Adrenal gland (tissue), 12 donors: ENCODE measurements around the gene ZNF787. TPM values are rescaled to one million over a fixed set of nuclear protein-coding genes. Genes with fewer than 3 reads are reported as not detected.

ENCODE experiments used
- DNase-seq, 7 donors: peaks; one replicate each; pipeline ENCODE4 v3.0.0-alpha.2; 2019 to 2020
- H3K27ac ChIP-seq, 5 donors: fragments of 200-600 bp; sonication (generic) in 4 of 5; 1 replicate in 3 of 5; 2 replicates in 2 of 5; pipeline versions ENCODE4 v1.5.1 to v1.8.0; 2016 to 2020; ENCODE audit warnings: mild to moderate bottlenecking in 1 of 5
- H3K27me3 ChIP-seq: fragments of 200-600 bp; 2 replicates; pipeline ENCODE4 v1.8.0; 2021
- H3K36me3 ChIP-seq, 2 donors: fragments of 200-600 bp; replicated peaks in 1 of 2; 1 replicate in 1 of 2; 2 replicates in 1 of 2; pipeline versions ENCODE4 v1.5.1 to v1.8.0; 2018 to 2022
- H3K4me1 ChIP-seq, 2 donors: fragments of 200-600 bp; replicated peaks in 1 of 2; 1 replicate in 1 of 2; 2 replicates in 1 of 2; pipeline versions ENCODE4 v1.5.1 to v1.8.0; 2018 to 2021
- H3K4me3 ChIP-seq, 4 donors: fragments of 200-600 bp; sonication (generic) in 3 of 4; one replicate each; pipeline ENCODE4 v1.5.1; 2016 to 2018
- H3K9me3 ChIP-seq, 3 donors: fragments of 200-600 bp; sonication (generic) in 1 of 3; replicated peaks in 1 of 3; 1 replicate in 2 of 3; 2 replicates in 1 of 3; pipeline versions ENCODE4 v1.5.1 to v1.8.0; 2016 to 2021
- CTCF ChIP-seq, 6 experiments: fragments of 450-650 bp in 4 of 6; fragments of 200-600 bp in 2 of 6; sonication (generic) in 1 of 6; IDR thresholded peaks; 1 replicate in 5 of 6; 2 replicates in 1 of 6; pipeline versions ENCODE4 v1.5.1 to v1.8.0; 2016 to 2021; ENCODE audit warnings: antibody characterized with exemption in 6 of 6, mild to moderate bottlenecking in 2 of 6, moderate library complexity in 1 of 6
- POLR2A ChIP-seq, 2 donors: fragments of 450-650 bp; IDR thresholded peaks; one replicate each; pipeline ENCODE4 v1.6.1; 2017; ENCODE audit warnings: antibody characterized with exemption in 2 of 2, mild to moderate bottlenecking in 2 of 2, moderate library complexity in 1 of 2
- WGBS, 4 donors: extraction: QIAGEN DNeasy Blood & Tissue Kit in 2 of 4; methylation state at CpG; one replicate each; pipeline versions ENCODE4 v1.1.5 to v1.1.7; 2013 to 2017; 5-methylcytosine and 5-hydroxymethylcytosine counted together
- intact Hi-C, 2 donors: fragments of 100-400 bp; cut with DNase I; formaldehyde crosslinking; loops; one replicate each; pipeline versions ENCODE4 v1.14.1 to v1.15.0; 2022 to 2023
- polyA plus RNA-seq, 3 donors: library from polyadenylated mRNA; stranded (reverse); fragments of 200-250 nt in 2 of 3; fragments of 350-450 nt in 1 of 3; fragmentation: Illumina TruSeq in 1 of 3; extraction: RNeasy Lipid Tissue Mini Kit (QIAGEN cat#74804) in 1 of 3; gene quantifications; one replicate each; pipeline ENCODE4 v1.2.3, GENCODE V29; 2013 to 2014
- total RNA-seq, 9 donors: library from RNA; depleted of rRNA in 4 of 9; stranded (reverse); fragments of >200 nt in 4 of 9; fragments of 120-200 nt in 1 of 9; fragmentation: NEBNext Ultra II Directional in 1 of 9; extraction: Animal tissue kit (Norgen Biotek cat#: 25700) in 1 of 9; gene quantifications; one replicate each; pipeline versions ENCODE4 v1.1.0 to v1.2.4, GENCODE V29; 2013 to 2023
- donor health status: healthy with polysubstance abuse.
- donor health status: Bipolar disorder and iron deficiency.
- donor health status: DM: yes; HTN: yes; CAD: no.
- donor health status: DM: no; HTN: no; CAD: no.
- donor health status: DM: no; HTN: no; CAD: no.
- donor health status: DM: yes; HTN: yes; CAD: no.

Gene ZNF787
- total and polyA plus RNA-seq, 12 donors = 4.6 to 51.5 (median 27.8) TPM

DNA sequence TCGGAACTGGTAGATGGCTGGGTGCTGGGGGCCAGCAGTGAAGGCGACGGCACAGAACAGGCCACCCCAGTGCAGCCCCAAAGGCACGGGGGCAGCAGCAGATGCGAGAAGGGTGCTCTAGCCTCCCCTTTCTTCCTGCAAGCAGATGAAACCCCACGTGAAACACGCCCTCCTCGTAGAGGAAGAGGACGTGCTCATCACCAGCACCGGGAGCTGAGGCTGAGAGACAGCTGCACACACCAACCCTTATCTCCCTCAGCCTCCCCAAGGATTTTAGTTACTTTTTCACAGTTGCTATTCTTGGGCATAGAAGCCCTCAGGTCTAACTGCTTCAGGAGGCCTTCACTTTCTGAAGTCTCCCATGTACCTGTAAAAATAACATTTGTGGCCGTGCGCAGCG lies 11.9 kb downstream of the ZNF787 start:
- peak in 3 of 7 donors; percentile 50 to 65 (median 61) for DNase-seq
- Histone ChIP-seq H3K4me1 (peaks cover 74 to 86% of the 10 kb centered on the region in 2 donors), H3K36me3 (peaks cover 0 to 4% of the 10 kb centered on the region in 2 donors), H3K4me3 (peak overlapping the region in 1 of 4 donors; percentile 26), H3K9me3 (no peaks in the 10 kb centered on the region), H3K27ac (peak overlapping the region in 4 of 5 donors; percentile 16 to 75 (median 55)), H3K27me3 (no peaks in the 10 kb centered on the region)
- intact Hi-C loops = no loop called here
- 29 to 41% (median 34%) methylated on average over 10 to 13 of the region's 13 CpGs for WGBS, 4 donors
- TF ChIP-seq CTCF (IDR thresholded peaks at IDR 0.05) (no peak), POLR2A (IDR thresholded peaks at IDR 0.05) (no peak)

- peaks cover 0 to 4% of the 10 kb centered on the region in 2 donors for H3K36me3 ChIP-seq
- peaks cover 68 to 80% of the 10 kb centered on the region in 2 donors for H3K4me1 ChIP-seq
- peak in 3 of 7 donors; percentile 55 to 67 (median 62) for DNase-seq
- H3K9me3 ChIP-seq = no peaks in the 10 kb centered on the region
- H3K27me3 ChIP-seq = no peaks in the 10 kb centered on the region
- intact Hi-C loops = no loop called here
- H3K4me3 ChIP-seq = peak overlapping the region in 1 of 4 donors; percentile 26
- 18 to 27% (median 22%) methylated on average over 10 to 24 of the region's 24 CpGs for WGBS, 4 donors
- TF ChIP-seq CTCF (IDR thresholded peaks at IDR 0.05) = no peak
- no peak for TF ChIP-seq POLR2A (IDR thresholded peaks at IDR 0.05)
- peak overlapping the region in 3 of 5 donors; percentile 35 to 75 (median 75) for H3K27ac ChIP-seq
Observed at GRCh38 chr19:56108447-56109195, 12.5 kb downstream of the ZNF787 start.

DNA sequence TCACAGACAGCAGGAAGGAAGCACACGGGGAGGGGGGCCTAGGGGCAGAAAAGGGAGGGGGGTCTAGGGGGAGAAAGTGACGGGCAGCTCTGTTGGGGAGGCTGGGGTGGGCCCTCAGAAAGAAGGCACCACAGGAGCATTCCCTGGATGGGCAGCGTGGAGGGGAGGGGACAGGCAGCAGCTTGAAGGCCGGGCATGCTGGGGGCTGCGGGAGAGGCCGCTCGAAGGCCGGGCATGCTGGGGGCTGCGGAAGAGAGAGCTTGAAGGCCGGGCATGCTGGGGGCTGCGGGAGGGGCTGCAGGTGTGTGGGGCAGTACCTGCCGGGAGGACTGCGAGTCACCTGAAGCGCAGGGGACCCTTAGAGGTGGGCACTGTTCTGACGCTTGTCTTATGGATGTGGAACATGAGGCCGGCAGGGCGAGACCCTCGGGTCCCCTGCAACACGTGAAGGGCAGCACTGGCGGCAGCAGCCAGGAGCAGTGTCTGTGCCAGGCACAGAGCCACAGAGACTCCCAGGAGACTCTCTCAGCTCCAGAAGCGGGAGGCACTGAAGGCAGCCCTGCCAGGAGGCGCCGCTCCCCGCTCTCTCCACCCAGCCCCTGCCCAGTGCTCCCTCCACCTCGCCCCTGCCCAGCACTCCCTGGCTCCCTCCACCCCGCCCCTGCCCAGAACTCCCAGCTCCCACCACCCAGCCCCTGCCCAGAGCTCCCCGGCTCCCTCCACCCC lies 13.3 kb downstream of the ZNF787 start:
- Histone ChIP-seq H3K27me3 (no peaks in the 10 kb centered on the region), H3K4me3 (peak overlapping the region in 1 of 4 donors; percentile 26), H3K27ac (peak overlapping the region in 2 of 5 donors; percentile 75), H3K4me1 (peaks cover 61 to 74% of the 10 kb centered on the region in 2 donors), H3K9me3 (no peaks in the 10 kb centered on the region), H3K36me3 (peaks cover 0 to 4% of the 10 kb centered on the region in 2 donors)
- no peak for TF ChIP-seq CTCF (IDR thresholded peaks at IDR 0.05)
- no peak for TF ChIP-seq POLR2A (IDR thresholded peaks at IDR 0.05)
- intact Hi-C loops = no loop called here
- 17 to 40% (median 38%) methylated on average over 7 to 27 of the region's 27 CpGs for WGBS, 4 donors
- peak in 2 of 7 donors; percentile 47 to 66 for DNase-seq

DNA sequence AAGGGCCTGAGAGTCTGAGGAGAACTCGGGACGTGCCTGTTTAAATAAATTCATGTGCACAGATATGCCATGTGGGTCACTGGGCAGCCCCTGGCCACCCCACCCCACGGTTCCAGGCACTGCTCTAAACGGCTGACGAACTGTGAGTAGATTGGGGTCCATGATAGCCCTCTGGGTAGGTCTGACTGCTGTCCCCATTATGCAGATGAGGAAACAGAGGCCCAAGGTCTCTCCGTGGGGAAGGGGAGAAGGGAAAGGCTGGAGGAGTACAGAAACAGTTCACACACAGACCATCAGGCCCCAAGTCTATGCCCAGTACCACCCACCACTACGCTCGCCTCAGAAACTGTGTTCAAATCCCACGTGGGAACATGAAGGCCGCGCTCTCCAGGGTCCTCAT lies 14.1 kb downstream of the ZNF787 start:
- DNase-seq = no peak
- Histone ChIP-seq H3K27me3 (no peaks in the 10 kb centered on the region), H3K9me3 (no peaks in the 10 kb centered on the region), H3K36me3 (peaks cover 0 to 8% of the 10 kb centered on the region in 2 donors), H3K4me1 (peaks cover 53 to 66% of the 10 kb centered on the region in 2 donors), H3K4me3 (no peak overlapping the region), H3K27ac (peak overlapping the region in 2 of 5 donors; percentile 19 to 75)
- intact Hi-C loops = no loop called here
- TF ChIP-seq CTCF (IDR thresholded peaks at IDR 0.05) = no peak
- TF ChIP-seq POLR2A (IDR thresholded peaks at IDR 0.05) = no peak
- WGBS, 4 donors = 75 to 81% (median 79%) methylated on average over 11 of the region's 11 CpGs
